GM23338 (cell line): ENCODE results near the gene ANXA6. TPM values are rescaled to one million over a fixed set of nuclear protein-coding genes. Genes with fewer than 3 reads are reported as not detected.

ENCODE experiments used
- ATAC-seq: fragments of 200-7000 bp; cut with Tn5 transposase; 3 replicates; pipeline ENCODE4 v1.9.1; 2020
- DNase-seq: peaks from one replicate; pipeline ENCODE4 v3.0.0-alpha.2; 2015; ENCODE audit warnings: low spot score
- H2AFZ ChIP-seq: fragments of 200-600 bp; sonication (generic); 2 replicates; pipeline ENCODE4 v1.8.0; 2016; ENCODE audit warnings: antibody characterized with exemption, mild to moderate bottlenecking, moderate library complexity
- H3F3A ChIP-seq: fragments of 200-600 bp; sonication (generic); replicated peaks from 2 replicates; pipeline ENCODE4 v1.8.0; 2017; ENCODE audit warnings: antibody characterized with exemption, mixed run types, low read depth
- H3K27ac ChIP-seq: fragments of 200-600 bp; sonication (generic); 2 replicates; pipeline ENCODE4 v1.6.1; 2016; ENCODE audit warnings: low read depth
- H3K27me3 ChIP-seq: fragments of 200-600 bp; sonication (generic); 2 replicates; pipeline ENCODE4 v1.8.0; 2016; ENCODE audit warnings: mild to moderate bottlenecking, mixed run types, moderate library complexity; ENCODE audit not compliant: insufficient read depth
- H3K36me3 ChIP-seq: fragments of 200-600 bp; sonication (generic); 2 replicates; pipeline ENCODE4 v1.8.0; 2016; ENCODE audit warnings: mild to moderate bottlenecking; ENCODE audit not compliant: insufficient read depth
- H3K4me1 ChIP-seq: fragments of 200-600 bp; sonication (generic); 2 replicates; pipeline ENCODE4 v1.8.0; 2016; ENCODE audit warnings: mild to moderate bottlenecking, moderate library complexity; ENCODE audit not compliant: insufficient read depth
- H3K4me2 ChIP-seq: fragments of 200-600 bp; sonication (generic); 2 replicates; pipeline ENCODE4 v1.7.1; 2017; ENCODE audit warnings: mixed run types
- H3K4me3 ChIP-seq: fragments of 200-600 bp; sonication (generic); 2 replicates; pipeline ENCODE4 v1.6.1; 2016; ENCODE audit warnings: mixed run types
- H3K79me2 ChIP-seq: fragments of 200-600 bp; sonication (generic); replicated peaks from 2 replicates; pipeline ENCODE4 v1.8.0; 2017; ENCODE audit warnings: mild to moderate bottlenecking; ENCODE audit not compliant: insufficient read depth
- H3K9me2 ChIP-seq: fragments of 200-600 bp; sonication (generic); 2 replicates; pipeline ENCODE4 v1.8.0; 2017; ENCODE audit not compliant: insufficient read depth
- H4K20me1 ChIP-seq: fragments of 200-600 bp; sonication (generic); replicated peaks from 2 replicates; pipeline ENCODE4 v1.8.0; 2017; ENCODE audit warnings: mild to moderate bottlenecking; ENCODE audit not compliant: insufficient read depth
- H3K27ac Mint-ChIP-seq: 2 replicates; pipeline ENCODE4 v1.8.0; 2020; ENCODE audit warnings: inconsistent platforms, mild to moderate bottlenecking, moderate library complexity, mixed read lengths
- H3K27me3 Mint-ChIP-seq: 3 replicates; pipeline ENCODE4 v1.8.0; 2022; ENCODE audit warnings: low read depth, mild to moderate bottlenecking, moderate library complexity, mixed read lengths, inconsistent platforms; ENCODE audit not compliant: insufficient read depth, poor library complexity
- H3K36me3 Mint-ChIP-seq: 3 replicates; pipeline ENCODE4 v1.8.0; 2021; ENCODE audit warnings: low read depth, mild to moderate bottlenecking, inconsistent platforms, moderate library complexity, mixed read lengths
- H3K4me1 Mint-ChIP-seq: 3 replicates; pipeline ENCODE4 v1.8.0; 2020; ENCODE audit warnings: mild to moderate bottlenecking, inconsistent platforms, mixed read lengths
- H3K4me3 Mint-ChIP-seq: 3 replicates; pipeline ENCODE4 v1.8.0; 2021; ENCODE audit warnings: moderate library complexity, mild to moderate bottlenecking, inconsistent platforms, mixed read lengths
- H3K9me3 Mint-ChIP-seq: 3 replicates; pipeline ENCODE4 v1.8.0; 2020; ENCODE audit warnings: moderate library complexity, mild to moderate bottlenecking, inconsistent platforms, mixed read lengths
- CTCF ChIP-seq, 2 experiments: fragments of 200-600 bp in 1 of 2; sonication (generic) in 1 of 2; conservative IDR thresholded peaks; 2 replicates each; pipeline versions ENCODE4 v1.5.1 to v1.6.1; 2016 to 2017; ENCODE audit warnings: antibody characterized with exemption in 2 of 2, low read depth in 2 of 2, mild to moderate bottlenecking in 2 of 2, moderate library complexity in 1 of 2
- ETS1 ChIP-seq: IDR thresholded peaks from 2 replicates; pipeline ENCODE4 v1.6.1; 2016; ENCODE audit warnings: antibody characterized with exemption
- EZH2 ChIP-seq: fragments of 200-600 bp; sonication (generic); IDR thresholded peaks from one replicate; pipeline ENCODE4 v1.8.0; 2017; ENCODE audit warnings: antibody characterized with exemption, mild to moderate bottlenecking, low read depth; ENCODE audit not compliant: unreplicated experiment
- EZH2phosphoT487 ChIP-seq: fragments of 200-600 bp; sonication (generic); IDR thresholded peaks from one replicate; pipeline ENCODE4 v1.8.1; 2018; ENCODE audit warnings: antibody characterized with exemption; ENCODE audit not compliant: unreplicated experiment
- JUNB ChIP-seq: IDR thresholded peaks from one replicate; pipeline ENCODE4 v1.6.1; 2016; ENCODE audit warnings: antibody characterized with exemption; ENCODE audit not compliant: unreplicated experiment
- NANOG ChIP-seq: IDR thresholded peaks from 2 replicates; pipeline ENCODE4 v1.6.1; 2016; ENCODE audit warnings: antibody characterized with exemption, borderline replicate concordance
- POLR2AphosphoS5 ChIP-seq: IDR thresholded peaks from 2 replicates; pipeline ENCODE4 v1.6.1; 2016; ENCODE audit warnings: antibody characterized with exemption, low read depth
- REST ChIP-seq: IDR thresholded peaks from one replicate; pipeline ENCODE4 v1.6.1; 2018; ENCODE audit warnings: antibody characterized with exemption; ENCODE audit not compliant: unreplicated experiment
- STAT1 ChIP-seq: IDR thresholded peaks from one replicate; pipeline ENCODE4 v1.6.1; 2016; ENCODE audit warnings: antibody characterized with exemption; ENCODE audit not compliant: unreplicated experiment
- ZNF114 ChIP-seq: fragments of 250-450 bp; sonication (Bioruptor Pico); IDR thresholded peaks from 2 replicates; pipeline ENCODE4 v1.5.0; 2020; ENCODE audit warnings: mild to moderate bottlenecking, moderate library complexity
- ZNF331 ChIP-seq: fragments of 250-450 bp; sonication (Bioruptor Pico); IDR thresholded peaks from 2 replicates; pipeline ENCODE4 v1.5.0; 2020; ENCODE audit warnings: low read depth, mild to moderate bottlenecking, moderate library complexity
- ZNF462 ChIP-seq: fragments of 250-450 bp; sonication (Bioruptor Pico); IDR thresholded peaks from 2 replicates; pipeline ENCODE4 v1.5.0; 2020; ENCODE audit warnings: mild to moderate bottlenecking, moderate library complexity
- polyA plus RNA-seq: library from polyadenylated mRNA; unstranded; fragments of >200 nt; fragmentation: Nextera tagmentation; extraction: Ambion mirVana; gene quantifications from 2 replicates; pipeline ENCODE4 v1.2.1, GENCODE V29; 2016
- total RNA-seq: library from RNA; depleted of rRNA; stranded (reverse); fragments of >200 nt; shearing (Covaris generic); gene quantifications from 2 replicates; pipeline ENCODE4 v1.2.3, GENCODE V29; 2014

ANXA6 gene
- total and polyA plus RNA-seq, 2 experiments from 2014 or later: 26.5 to 110 TPM

GRCh38 chr5:151068433-151069197 lies 89.0 kb downstream of the ANXA6 start:
- Mint-ChIP-seq H3K4me1 (peaks cover 15% of the 10 kb centered on the region), H3K9me3 (no peaks in the 10 kb centered on the region), H3K27me3 (peaks cover 6% of the 10 kb centered on the region), H3K4me3 (no peak overlapping the region), H3K36me3 (peaks cover 8% of the 10 kb centered on the region; the same call in 2 of the 3 replicates), H3K27ac (no peak overlapping the region)
- H3K27ac ChIP-seq: no peak overlapping the region
- H3K4me3 ChIP-seq: no peak overlapping the region
- no peak for TF ChIP-seq ZNF331 (CRISPR knock-in tag)
- no peak for TF ChIP-seq JUNB
- no peak for TF ChIP-seq ETS1
- no peak for TF ChIP-seq POLR2AphosphoS5
- TF ChIP-seq NANOG: no peak
- TF ChIP-seq ZNF462 (CRISPR knock-in tag): no peak
- no peak for TF ChIP-seq EZH2
- TF ChIP-seq REST: no peak
- no peak for TF ChIP-seq CTCF (conservative IDR thresholded peaks at IDR 0.05; ENCODE audit: low read depth in 2 of 2)
- TF ChIP-seq STAT1: no peak
- no peak for TF ChIP-seq EZH2phosphoT487
- no peak for TF ChIP-seq ZNF114 (CRISPR knock-in tag)
- no peaks in the 10 kb centered on the region for H3F3A ChIP-seq
- no peak overlapping the region for H2AFZ ChIP-seq
- no peak for DNase-seq
- no peaks in the 10 kb centered on the region for H3K4me1 ChIP-seq
- H4K20me1 ChIP-seq: peaks cover 8% of the 10 kb centered on the region; the same call in 1 of the 2 replicates
- peaks cover 10% of the 10 kb centered on the region for H3K79me2 ChIP-seq
- no peaks in the 10 kb centered on the region for H3K27me3 ChIP-seq
- no peaks in the 10 kb centered on the region for H3K36me3 ChIP-seq
- no peak overlapping the region for H3K4me2 ChIP-seq
- no peaks in the 10 kb centered on the region for H3K9me2 ChIP-seq
- no peak for ATAC-seq
